ENCODE data around the gene FZD4.

GRCh38 chr11:86990031-86990430 lies 34.8 kb upstream of the FZD4 start:
- TF ChIP-seq CTCF (IDR thresholded peaks at IDR 0.05; ENCODE audit: extremely low read depth in 1 of 2, insufficient read depth in 1 of 2, low read depth in 1 of 2, low read length in 2 of 2) (no peak), EZH2 (IDR thresholded peaks at IDR 0.05; ENCODE audit: borderline replicate concordance, low read depth, low read length, severe bottlenecking) (no peak), POLR2AphosphoS5 (IDR thresholded peaks at IDR 0.05; ENCODE audit: insufficient read depth, low read depth, low read length) (no peak), POLR2A (IDR thresholded peaks at IDR 0.05; ENCODE audit: low read depth, low read length) (no peak), MAX (IDR thresholded peaks at IDR 0.05; ENCODE audit: insufficient read depth, insufficient read length) (no peak), GATA2 (IDR thresholded peaks at IDR 0.05; ENCODE audit: insufficient read depth, insufficient read length, low read depth, low read length) (no peak), JUN (IDR thresholded peaks at IDR 0.05; ENCODE audit: borderline replicate concordance, insufficient read depth, insufficient read length, low read depth) (no peak), MYC (IDR thresholded peaks at IDR 0.05; ENCODE audit: low read depth, low read length) (no peak)
